Measurements from ENCODE around the gene TMEM120A.
A peak's percentile ranks its signal among the peaks of the same experiment; 100 is the strongest.
"Not testable (repeated sequence)": the region's sequence is repeated elsewhere in the genome, so short reads cannot be mapped to it uniquely, and the experiment has no call there.

TMEM120A gene

DNA sequence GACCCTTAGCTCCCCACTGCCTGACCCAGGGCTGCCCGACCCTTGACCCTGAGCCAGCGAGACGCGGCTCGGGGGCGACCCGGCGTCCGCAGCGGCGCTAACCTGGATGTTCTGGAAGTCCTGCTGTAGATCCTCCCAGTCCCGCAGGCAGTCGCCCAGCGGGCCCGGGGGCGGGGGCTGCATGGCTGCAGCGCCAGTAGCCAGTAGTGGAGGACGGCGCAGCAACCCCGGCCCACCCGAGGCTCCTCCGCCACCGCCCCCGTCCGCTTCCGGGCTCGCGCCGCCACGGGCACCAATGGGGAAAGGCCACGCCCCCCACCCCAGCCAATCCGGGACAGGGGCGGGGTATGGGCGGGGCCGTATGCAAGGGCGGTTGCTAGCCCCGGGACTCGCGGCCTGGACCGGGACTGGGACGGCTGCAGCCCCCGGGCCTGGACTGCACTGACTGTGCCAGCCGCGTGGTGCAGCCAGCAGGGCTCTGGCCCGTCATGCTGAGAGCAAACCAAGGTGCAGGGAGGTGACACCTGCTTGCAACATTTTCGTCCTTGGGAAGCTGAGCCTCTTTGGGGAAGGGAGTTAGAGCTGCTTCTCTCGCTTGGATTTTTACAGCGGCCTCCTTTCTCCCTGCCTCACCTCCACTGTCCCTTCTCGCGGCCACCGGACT is at the start of gene TMEM120A:
TMEM120A (minus strand) TSS at position 208 of the 664 bp plus-strand sequence; CDS start at position 183, 25 bp downstream.
- peak; percentile 88 for DNase-seq (ENCODE audit: low spot score)

DNA sequence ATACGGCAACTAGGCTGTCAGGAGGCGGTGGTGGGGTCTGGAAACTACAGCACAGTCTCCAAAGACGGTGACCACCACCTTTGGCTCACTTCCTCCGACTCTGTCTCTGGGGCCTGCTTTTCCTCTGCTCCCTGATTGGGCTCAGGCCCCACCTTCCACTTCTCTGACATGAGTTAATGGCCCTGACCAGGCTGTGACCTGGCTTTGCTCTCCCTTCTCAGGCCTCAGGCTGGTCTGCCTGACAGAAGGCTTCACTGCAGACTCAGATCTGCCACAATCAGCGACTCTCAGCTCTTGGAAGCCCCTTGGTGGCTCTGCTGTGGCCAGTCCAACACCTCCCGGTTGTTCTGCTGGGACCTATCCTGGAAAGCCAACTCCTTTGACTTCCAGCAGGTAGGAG is 45.7 kb upstream of the TMEM120A start:
- DNase-seq (ENCODE audit: low spot score), result no peak

DNA sequence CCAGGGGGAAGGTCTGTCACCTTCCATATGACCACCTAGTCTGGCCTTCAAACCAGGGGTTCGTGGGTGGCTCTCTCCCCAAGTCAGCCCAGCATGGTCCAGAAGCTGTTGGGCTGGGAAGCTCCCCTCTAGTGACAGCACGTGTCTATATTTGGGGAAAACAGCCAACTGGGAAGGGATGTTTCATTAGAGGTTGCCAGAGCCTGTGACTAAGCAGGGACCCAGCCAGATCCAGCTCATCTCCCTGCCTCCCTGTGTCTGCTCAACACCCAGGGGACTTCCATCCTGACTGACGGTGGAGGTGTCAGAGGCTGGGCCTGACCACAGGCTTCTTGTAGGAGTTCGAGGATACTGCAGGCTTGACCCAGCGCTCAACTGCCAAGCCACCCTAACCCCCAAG is 42.9 kb upstream of the TMEM120A start:
- DNase-seq (ENCODE audit: low spot score), result no peak

DNA sequence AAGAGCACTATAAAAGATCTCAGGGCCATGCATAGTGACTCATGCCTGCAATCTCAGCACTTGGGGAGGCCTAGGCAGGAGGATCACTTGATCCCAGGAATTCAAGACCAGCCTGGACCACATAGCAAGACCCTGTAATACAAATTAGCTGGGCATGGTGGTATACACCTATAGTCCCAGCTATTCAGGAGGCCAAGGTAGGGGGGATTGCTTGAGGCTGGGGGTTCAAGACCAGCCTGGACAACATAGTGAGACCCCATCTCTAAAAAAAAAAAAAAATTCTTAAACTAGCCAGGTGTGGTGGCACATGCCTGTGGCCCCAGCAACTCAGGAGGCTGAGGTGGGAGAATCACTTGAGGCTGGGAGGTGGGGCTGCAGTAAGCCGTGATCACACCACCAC is 37.6 kb upstream of the TMEM120A start:
- DNase-seq (ENCODE audit: low spot score), result no peak

DNA sequence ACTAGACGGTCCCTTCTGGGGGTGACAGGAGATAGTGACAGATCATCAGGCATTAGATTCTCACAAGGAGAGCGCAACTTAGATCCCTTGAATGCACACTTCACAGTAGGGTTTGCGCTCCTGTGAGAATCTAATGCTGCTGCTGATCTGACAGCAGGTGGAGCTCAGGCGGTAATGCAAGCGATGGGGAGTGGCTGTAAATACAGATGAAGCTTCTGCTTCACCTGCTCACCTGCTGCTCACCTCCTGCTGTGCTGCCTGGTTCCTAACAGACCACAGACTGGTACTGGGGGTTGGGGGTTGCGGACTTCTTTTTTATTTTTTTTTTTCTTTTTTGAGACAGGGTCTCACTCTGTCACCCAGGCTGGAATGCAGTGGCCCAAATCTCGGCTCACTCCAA is 35.3 kb upstream of the TMEM120A start:
- DNase-seq (ENCODE audit: low spot score), result not testable (repeated sequence)

DNA sequence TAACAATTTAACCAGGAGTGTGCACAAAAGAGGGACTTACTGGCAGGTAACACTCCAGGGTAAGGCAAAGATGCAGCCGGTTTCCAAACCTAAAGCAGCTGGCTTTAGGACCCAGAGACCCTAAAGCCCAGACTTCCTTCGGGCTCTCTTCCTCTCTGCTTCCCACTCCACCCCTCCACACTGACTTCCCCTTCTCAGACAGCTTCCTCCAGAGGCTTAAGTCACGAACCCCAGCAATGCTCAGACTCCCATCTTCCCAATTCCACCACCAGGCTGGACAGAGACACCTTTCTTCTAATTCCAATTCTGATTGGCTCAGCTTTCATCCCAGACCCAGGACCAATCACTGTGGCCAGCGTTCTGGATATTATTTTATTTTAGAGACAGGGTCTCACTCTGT is 28.6 kb upstream of the TMEM120A start:
- no peak for DNase-seq (ENCODE audit: low spot score)

DNA sequence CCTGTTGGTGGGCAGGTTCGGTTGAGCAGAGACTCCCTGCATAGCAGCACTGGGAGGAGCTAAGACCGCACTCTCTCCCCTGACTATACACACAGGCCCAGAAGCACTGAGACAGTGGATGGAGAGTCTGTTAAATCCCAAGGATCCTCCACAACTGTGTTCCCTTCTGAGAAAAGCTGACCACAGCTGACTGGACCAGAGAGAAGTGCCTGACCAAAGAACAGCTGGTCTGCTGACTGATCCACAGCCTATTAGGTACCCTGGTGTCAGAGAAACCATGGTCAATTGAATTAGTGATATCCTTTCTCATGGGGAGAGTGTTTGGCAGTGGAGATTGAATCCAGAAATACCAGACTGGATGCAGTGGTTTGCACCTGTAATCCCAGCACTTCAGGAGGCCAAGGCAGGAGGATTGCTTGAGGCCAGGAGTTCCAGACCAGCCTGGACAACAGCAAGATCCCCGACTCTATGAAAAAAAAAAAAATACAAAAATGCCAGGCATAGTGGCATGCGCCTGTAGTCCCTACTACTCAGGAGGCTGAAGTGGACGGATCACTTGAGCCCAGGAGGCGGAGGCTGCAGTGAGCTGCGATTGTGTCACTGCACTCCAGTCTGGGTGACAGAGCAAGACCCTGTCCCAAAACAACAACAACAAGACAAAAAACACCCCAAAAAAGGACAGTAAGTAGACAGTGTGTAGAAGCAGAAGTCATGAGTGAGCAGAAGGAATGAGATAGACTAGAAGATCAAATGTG is 27.8 kb upstream of the TMEM120A start:
- DNase-seq (ENCODE audit: low spot score), result no peak

DNA sequence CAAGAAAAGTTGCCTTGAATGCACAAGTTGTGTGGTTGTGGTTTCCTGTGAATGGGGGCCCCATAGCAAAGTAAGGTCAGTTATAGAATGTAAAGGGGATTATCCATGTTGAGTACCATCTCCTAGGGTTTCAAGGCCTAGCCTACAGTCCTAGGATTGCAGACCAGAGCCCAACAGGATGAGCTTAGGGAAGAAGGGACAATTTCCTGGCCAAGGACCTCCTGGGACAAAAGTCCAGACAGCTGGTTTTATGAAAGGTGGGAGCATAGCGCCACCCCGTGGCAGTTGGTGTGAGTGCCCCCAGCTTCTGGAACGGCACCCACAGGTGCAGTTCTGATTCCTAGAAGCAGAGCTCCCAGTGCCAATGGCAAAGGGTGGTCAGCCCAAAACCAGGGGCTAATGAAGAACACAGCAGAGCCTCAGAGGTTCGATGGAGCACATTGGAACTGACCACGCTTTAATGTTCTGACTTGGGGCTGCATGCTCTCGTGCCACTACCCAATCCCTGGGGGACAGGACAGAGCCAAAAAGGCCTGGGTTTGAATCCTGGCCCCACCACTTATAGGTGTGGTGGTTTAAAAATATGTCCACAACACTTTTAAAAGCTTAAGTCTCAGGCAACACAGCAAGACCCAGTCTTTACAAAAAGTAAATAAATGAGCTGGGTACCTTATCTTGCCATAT is 25.8 kb upstream of the TMEM120A start:
- DNase-seq (ENCODE audit: low spot score), result peak; percentile 71

DNA sequence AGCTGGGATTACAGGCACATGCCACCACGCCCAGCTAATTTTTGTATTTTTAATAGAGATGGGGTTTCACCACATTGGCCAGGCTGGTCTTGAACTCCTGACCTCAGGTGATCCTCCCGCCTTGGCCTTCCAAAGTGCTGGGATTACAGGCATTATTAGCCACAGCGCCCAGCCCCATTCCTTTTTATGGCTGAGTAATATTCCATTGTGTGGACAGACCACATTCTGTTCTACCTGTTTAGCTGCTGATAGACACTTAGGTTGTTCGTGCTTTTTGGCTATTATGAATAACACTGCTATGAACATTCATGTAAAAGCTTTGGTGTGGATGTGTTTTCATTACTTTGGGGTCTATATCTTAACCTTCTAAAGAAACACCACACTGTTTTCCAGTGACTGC is 24.1 kb upstream of the TMEM120A start:
- not testable (repeated sequence) for DNase-seq (ENCODE audit: low spot score)

DNA sequence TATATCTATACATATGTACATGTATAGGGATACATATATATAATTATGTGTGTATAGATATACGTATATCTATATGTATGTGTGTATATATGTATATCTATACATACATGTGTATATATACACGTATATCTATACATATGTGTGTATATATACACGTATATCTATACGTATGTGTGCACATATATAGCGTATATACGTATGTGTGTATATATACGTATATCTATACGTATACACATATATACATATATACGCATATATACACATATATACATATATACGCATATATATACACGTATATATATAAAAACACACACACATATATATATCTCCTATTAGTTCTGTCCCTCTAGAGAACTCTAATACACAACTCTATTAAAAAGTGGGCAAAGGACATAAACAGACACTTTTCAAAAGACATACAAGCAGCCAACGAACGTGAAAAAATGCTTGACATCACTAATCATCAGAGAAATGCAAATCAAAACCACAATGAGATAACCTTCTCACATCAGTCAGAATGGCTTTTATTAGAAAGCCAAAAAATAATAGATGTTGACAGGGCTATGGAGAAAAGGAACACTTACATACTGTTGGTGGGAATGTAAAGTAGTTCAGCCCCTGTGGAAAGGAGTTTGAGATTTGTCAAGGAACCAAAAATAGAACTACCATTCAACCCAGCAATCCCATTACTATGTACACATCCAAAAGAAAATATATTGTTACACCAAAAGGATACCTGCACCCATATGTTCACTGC is 22.0 kb upstream of the TMEM120A start:
- DNase-seq (ENCODE audit: low spot score), result no peak

DNA sequence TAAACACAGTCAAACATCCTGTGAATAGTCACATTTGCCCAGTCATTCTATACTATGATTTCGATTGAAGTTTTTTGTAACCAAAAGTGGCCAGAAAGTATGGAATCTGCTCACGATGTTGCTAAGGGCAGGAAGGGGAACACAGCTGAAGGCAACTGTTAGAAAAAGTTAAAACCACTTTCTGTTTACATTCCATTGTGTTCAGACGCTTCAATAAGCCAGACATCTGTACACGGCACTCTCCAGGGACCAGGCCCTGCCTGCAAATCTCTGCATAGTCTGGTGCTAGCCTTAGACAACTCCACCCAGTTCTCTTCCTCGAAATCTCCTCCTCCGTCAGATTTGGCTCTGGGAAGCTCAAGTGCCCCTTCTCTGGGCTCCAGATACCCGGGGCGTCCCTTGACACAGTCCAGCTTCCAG is 17.1 kb upstream of the TMEM120A start:
- no peak for DNase-seq (ENCODE audit: low spot score)

DNA sequence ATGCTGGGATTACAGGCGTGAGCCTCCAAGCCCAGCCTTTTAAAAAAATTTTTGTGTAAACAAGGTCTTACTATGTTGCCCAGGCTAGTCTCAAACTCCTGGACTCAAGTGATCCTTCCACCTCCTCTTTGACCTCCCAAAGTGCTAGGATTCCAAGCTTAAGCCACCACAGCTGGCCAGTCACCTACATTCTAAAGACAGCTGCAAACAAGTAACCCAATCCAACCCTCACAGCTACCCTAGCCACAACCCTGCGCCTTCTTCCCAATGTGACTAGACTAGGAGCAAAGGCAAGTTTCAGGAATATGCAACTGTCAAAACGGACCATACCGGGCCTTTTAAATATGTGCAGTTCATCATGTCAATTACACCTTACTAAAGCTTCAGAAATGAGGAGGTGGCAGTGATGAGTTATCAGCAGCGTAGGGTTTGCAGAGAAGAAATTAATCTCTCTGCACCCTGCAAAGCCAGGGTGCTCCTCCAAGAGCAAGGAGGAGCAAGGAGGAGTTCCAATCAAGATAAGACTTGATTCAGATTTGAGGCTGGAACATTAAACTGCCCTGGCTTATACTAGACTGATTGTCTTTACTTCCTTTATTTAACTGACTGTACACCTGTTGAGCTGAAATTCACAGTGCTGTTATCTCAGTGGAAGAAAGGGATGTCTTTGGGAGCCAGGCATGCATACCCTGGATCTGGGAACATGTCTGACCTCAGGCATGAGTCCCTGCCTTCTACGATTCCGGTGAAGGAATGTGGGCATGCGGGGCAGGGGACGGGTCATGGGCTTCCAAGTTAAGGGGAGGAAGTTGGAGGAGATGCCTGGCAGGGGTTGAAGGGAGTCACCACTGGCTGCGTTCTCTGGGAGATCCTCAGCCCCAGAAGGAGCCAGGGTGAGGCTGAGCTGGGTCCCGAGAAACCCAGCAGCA is 15.5 kb upstream of the TMEM120A start:
- no peak for DNase-seq (ENCODE audit: low spot score)

DNA sequence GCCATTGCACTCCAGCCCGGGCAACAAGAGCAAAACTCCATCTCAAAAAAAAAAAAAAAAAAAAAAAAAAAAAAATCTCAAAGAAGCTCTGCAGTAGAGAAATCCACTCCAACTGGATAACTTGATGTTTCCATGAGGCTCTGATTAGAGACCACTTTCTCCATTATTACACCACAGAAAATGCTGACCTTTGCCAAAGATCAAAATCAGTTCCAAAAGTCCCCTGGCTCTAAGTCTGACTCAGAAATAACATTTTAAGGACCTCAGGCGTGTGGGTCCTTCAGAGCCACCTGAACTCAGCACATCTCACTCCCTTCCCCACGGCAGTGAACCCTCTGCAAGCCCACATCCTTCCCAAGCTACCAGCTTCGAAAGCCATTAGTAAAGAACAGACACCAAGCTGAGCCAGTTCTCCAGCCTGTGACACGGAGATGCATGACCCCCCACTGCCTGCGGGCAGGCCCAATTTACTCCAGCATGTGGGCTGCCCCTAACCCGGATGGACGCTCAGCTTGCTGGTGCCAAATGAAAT is 13.8 kb upstream of the TMEM120A start:
- no peak for DNase-seq (ENCODE audit: low spot score)

DNA sequence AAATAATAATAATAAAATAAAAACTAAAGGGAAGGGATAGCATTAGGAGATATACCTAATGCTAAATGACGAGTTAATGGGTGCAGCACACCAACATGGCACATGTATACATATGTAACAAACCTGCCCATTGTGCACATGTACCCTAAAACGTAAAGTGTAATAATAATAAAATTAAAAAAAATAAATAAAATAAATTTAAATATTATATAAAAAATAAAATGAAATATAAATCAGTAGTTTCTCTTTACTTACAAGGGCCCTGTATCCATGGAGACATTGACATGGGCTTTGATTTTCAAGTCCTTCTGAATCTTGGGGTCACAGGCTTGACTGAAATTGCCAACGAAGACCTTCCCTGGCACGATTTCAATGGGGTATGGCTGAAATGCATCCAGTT is 10.6 kb upstream of the TMEM120A start:
- DNase-seq (ENCODE audit: low spot score), result not testable (repeated sequence)

DNA sequence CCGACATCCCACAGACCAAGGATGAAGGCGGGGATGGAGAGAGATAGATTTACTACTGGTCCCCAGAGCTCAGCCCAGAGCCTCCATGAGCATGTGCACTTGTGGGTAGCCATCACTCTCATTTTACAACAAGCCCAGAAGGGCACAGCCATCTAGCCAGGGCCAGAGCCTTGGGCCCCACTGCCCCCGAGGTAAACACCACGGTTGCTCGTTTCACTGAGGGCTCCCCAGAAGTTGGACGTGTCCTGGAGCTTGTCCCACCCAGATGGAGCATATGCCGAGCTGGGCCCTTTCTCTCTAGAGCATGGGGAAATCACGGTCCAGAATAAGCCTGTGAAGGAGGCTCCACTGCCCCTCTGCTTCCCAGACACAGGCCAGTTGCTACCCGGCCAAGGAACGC is 9.0 kb upstream of the TMEM120A start:
- no peak for DNase-seq (ENCODE audit: low spot score)

DNA sequence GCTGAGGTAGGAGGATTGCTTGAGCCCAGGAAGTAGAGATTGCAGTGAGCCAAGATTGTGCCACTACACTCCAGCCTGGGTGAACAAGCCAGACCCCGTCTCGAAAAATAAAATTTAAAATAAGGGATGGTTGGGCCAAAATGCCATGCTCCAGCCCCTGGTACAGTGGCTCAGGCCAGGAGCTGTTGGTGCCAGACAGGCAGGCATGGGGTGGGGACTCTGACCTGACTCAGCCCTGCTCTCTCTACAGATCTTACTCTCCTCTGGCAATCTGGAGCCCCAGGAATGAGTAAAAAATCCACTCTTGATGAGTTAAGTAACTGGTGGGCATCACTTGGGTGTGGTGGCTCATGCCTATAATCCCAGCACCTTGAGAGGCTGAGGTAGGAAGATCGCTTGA is 8.4 kb upstream of the TMEM120A start:
- no peak for DNase-seq (ENCODE audit: low spot score)

DNA sequence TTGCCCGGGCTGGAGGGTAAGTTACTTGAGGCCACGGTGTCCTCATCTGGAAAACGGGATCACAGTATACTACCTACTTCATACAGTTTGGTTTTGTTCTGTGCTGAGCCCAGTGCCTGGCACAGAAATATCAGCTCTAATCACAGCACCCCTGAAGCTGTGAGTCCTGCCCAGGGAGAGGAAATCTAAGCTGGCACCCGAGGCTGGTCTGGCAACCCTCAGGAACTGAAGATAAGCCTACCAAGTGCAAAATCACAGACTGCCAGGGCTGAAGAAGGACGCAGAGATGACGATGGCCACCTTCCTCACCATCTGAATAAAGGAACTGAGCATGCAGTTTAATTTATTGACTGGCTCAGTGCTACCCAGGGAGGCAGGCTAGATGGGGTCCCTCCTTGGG is 7.7 kb upstream of the TMEM120A start:
- DNase-seq (ENCODE audit: low spot score), result no peak

DNA sequence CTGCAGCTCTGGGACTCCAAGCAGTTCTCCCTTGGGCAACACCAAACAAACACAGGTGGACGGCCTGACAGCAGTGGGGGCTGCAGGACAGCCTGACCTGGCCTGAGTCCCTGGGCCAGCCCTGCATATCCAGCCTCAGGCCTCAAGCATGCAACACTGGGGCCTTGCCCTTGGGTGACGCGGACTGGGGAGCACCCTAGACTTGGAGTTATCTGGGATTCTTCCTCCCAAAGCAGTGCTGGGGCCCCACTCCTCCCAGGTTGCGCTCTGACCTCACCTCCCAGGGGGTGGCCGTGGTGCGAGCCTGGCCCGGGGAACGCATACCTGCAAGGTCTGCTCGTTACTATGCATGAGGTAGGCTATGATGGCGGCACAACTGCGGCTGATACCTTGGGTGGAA is 6.2 kb upstream of the TMEM120A start:
- DNase-seq (ENCODE audit: low spot score), result no peak

DNA sequence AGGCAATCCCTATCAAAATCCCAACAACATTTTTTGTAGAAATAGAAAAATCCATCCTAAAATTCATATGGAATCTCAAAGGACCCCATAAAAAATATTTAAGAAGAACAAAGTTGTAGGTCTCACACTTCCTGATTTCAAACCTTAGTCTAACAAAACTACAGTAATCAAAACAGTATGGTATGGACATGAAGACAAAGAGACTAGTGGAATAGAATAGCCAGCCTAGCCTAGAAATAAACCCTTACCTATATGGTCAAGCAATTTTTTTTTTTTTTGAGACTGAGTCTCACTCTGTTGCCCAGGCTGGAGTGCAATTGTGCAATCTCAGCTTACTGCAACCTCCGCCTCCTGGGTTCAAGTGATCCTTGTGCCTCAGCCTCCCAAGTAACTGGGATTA is 3.6 kb upstream of the TMEM120A start:
- no peak for DNase-seq (ENCODE audit: low spot score)

DNA sequence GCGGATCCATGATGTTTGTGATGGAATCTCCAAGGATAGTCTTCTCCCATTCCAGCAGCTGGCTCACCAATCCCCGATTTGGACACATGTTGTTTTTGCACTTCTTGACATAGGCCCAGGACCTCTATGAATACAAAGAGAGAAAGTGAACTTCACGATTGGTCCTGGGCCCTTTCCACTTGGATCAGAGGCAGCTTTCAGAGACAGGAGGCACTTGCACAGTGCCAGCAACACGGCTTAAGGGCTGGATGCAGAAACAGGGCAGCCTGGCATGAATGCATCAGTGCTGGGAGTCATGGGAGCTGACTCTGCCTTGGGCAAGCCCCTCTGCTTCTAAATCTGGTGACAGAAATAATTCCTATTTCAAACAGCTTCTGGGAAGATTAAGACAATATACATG is 2.1 kb upstream of the TMEM120A start:
- DNase-seq (ENCODE audit: low spot score), result no peak

DNA sequence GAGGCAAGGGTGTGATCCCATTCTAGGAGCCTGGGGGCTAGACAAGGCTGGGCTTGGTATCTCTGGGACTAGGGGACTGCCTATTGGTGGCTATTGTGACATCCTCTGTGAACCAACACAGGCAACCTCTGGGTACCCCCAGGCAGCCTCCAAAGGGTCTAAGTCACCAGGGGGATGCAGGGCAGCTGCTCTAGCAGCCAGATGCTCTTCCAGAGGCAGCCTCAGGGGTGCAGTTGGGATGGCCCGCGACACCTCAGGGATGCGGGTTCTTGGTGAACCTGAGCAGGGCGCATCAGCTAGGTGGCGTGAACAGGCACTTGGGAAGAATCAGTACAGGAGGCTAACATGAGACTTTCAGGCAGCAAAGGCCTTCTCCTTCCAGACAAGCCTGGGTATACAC is 1.6 kb upstream of the TMEM120A start:
- DNase-seq (ENCODE audit: low spot score), result no peak

All from cerebellar cortex (tissue), 1 donor.